Stimulated activated CD8-positive, alpha-beta memory T cell treated with anti-CD3 and anti-CD28 coated beads, Interleukin-15, amount 100 ng/mL, for 24 hours (primary cell): ENCODE data around the gene RAI1.
"Not testable (repeated sequence)": the region's sequence is repeated elsewhere in the genome, so short reads cannot be mapped to it uniquely, and the experiment has no call there.

Source experiments
- DNase-seq: peaks from one replicate; pipeline ENCODE4 v3.0.0-alpha.2; 2020; ENCODE audit warnings: low read depth

Gene RAI1, protein sequence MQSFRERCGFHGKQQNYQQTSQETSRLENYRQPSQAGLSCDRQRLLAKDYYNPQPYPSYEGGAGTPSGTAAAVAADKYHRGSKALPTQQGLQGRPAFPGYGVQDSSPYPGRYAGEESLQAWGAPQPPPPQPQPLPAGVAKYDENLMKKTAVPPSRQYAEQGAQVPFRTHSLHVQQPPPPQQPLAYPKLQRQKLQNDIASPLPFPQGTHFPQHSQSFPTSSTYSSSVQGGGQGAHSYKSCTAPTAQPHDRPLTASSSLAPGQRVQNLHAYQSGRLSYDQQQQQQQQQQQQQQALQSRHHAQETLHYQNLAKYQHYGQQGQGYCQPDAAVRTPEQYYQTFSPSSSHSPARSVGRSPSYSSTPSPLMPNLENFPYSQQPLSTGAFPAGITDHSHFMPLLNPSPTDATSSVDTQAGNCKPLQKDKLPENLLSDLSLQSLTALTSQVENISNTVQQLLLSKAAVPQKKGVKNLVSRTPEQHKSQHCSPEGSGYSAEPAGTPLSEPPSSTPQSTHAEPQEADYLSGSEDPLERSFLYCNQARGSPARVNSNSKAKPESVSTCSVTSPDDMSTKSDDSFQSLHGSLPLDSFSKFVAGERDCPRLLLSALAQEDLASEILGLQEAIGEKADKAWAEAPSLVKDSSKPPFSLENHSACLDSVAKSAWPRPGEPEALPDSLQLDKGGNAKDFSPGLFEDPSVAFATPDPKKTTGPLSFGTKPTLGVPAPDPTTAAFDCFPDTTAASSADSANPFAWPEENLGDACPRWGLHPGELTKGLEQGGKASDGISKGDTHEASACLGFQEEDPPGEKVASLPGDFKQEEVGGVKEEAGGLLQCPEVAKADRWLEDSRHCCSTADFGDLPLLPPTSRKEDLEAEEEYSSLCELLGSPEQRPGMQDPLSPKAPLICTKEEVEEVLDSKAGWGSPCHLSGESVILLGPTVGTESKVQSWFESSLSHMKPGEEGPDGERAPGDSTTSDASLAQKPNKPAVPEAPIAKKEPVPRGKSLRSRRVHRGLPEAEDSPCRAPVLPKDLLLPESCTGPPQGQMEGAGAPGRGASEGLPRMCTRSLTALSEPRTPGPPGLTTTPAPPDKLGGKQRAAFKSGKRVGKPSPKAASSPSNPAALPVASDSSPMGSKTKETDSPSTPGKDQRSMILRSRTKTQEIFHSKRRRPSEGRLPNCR (N-terminal part only)

DNA sequence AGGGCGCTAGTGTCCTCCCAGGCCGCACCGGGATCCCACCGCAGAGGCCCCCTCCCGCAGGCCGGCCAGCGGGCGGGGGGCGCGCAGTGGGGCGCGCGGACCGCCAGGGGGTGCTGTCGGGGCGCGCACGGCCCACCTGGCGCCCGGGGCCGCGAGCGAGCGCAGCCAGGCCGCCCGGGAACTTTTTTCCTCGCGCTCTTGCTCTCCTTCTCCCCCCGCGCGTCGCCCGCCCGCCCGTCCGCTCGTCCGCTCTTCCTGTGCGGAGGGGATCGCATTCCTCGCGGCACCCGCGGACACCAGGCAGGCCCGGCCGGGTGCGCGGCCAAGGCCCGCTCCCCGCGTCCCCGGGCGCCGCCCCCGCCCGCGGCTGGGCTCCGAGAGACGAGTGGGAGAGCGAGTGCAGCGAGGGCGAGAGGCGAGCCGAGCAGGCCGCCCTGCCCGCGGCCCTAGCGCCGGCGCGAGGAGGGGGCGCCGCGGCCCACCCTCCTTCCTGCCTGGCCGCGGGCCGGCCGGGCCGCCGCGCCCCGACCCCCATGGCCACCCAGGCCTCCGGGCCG is at the start of gene RAI1:
Gene RAI1, plus strand, starts transcription at position 272 of the 557 bp plus-strand sequence. CDS start 111,491 bp downstream, outside the sequence.
- DNase-seq, result peak; percentile 55

DNA sequence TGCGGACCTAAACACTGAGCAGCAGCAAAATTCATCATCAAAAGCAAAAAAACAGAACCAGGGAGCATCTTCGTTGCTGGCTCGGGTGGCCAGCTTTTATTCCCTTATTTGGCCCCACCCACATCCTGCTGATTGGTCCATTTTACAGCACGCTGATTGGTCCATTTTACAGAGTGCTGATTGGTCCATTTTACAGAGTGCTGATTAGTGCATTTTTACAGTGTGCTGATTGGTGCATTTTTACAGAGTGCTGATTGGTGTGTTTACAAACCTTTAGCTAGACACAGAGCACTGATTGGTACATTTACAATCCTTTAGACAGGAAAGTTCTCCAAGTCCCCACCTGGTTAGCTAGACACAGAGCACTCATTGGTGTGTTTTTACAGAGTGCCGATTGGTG is 48.6 kb upstream of the RAI1 start:
- not testable (repeated sequence) for DNase-seq

DNA sequence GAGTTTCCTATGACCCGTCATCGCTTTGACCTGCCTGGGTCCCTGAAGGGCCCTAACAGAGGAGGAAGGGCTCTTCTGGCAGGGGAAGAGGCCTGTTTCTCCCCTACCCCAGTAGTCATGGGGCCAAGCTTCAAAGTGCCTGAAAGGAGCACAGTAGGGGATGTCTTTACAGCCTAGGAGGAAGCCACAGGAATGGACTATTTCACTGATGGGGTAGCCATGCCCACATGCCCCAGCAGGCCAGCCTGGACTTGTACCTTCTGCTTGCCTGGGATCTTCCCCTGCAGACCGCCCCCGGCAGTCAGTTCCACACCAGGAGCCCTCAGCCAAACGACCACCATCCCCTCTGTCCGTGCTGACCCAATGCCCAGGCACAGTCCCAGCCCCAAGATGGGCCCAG is 47.9 kb upstream of the RAI1 start:
- no peak for DNase-seq

DNA sequence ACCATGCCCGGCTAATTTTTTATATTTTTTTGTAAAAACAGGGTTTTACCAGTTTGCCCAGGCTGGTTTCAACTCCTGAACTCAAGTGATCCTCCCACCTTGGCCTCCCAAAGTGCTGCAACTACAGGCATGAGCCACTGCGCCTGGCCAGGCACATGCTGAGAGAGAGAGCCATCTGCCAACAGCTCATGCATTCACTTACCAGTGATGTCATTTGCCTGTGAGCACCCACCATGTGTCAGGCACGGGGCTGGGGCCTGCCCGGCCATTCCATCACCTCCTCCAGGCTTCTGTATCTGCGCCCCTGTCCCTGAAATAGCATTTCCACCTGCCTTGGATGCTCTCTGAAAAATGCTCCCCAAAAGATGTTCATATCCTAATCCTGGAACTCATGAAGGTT is 46.1 kb upstream of the RAI1 start:
- DNase-seq, result no peak

DNA sequence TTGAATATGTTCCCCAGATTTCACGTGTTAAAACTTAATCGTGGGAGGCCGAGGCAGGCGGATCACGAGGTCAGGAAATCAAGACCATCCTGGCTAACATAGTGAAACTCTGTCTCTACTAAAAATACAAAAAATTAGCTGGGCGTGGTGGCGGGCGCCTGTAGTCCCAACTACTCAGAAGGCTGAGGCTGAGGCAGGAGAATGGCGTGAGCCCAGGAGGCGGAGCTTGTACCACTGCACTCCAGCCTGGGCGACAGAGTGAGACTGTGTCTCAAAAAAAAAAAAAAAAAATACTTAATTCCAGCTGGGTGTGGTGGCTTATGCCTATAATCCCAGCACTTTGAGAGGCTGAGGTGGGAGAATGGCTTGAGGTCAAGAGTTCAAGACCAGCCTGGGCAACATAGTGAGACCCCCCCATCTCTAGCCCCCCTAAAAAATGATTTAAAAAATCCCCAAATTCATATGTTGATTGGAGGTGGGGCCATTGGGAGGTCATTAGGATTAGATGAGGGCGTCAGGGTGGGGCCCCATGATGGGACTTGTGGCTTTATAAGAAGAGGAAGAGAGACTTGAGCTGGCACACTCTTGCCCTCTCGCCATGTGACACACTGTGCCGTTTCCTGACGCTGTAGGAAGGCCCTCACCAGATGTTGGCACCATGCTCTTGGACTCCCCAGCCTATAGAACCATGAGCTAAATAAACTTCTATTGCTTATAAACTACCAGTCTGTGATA is 45.6 kb upstream of the RAI1 start:
- DNase-seq, result not testable (repeated sequence)

DNA sequence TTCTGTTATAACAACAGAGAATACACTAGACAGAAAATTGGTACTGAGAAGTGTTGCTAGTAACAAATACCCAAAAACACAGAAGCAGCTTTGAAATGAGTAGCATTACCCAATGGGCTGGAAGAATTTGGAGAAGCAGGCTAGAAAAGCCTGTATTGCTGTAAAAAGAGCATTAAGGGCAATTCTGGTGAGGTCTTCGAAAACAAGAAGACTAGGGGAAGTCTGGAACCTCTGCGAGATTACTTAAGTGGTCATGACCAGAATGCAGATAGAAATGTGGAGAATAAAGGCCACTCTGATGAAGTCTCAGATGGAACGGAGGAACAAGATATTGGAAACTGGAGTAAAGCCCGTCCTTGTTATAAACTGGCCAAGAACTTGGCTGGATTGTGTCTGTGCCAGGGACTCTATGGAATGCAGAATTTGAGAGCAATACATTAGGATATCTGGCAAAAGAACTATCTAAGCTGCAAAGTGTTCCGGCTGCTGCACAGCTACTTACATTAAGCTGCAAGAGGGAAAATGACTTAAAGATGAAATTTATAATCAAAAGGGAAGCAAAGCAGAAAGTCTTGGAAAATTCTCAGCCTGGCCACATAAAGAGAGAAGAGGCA is 44.9 kb upstream of the RAI1 start:
- DNase-seq, result no peak

DNA sequence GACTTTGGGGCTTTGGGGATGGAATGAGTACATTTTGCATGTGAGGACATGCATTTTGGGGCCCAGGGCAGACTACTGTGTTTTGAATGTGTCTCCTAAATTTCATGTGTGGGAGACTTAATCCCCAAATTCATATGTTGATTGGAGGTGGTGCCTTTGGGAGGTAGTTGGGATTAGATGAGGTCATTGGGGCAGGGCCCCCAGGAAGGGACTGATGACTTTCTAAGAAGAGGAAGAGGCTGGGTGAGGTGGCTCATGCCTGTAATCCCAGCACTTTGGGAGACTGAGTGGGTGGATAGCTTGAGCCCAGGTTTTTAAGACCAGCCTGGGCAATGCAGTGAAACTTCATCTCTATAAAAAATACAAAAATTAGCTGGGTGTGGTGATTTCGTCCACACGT is 42.8 kb upstream of the RAI1 start:
- DNase-seq, result no peak

DNA sequence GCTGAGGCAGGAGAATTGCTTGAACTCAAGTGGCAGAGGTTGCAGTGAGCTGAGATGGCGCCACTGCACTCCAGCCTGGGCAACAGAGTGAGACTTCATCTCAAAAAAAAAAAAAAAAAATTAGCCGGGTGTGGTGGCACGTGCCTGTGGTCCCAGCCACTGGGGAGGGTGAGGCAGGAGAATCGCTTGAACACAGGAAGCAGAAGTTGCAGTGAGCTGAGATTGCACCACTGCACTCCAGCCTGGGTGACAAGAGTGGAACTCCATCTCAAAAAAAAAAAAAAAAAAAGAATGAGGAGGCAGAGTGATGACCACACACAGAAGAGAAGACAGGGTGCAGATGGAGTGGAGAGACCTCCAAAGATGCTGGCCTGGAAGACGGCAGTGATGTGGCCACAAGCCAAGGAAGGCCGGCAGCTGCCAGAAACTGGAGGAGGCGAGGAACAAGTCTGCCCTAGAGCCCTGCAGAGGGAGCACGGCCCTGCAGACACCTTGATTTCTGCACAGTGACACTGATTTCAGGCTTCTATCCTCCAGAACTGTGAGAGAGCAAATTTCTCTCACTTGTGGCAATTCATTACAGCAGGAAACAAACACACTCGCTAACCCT is 41.5 kb upstream of the RAI1 start:
- DNase-seq, result not testable (repeated sequence)

DNA sequence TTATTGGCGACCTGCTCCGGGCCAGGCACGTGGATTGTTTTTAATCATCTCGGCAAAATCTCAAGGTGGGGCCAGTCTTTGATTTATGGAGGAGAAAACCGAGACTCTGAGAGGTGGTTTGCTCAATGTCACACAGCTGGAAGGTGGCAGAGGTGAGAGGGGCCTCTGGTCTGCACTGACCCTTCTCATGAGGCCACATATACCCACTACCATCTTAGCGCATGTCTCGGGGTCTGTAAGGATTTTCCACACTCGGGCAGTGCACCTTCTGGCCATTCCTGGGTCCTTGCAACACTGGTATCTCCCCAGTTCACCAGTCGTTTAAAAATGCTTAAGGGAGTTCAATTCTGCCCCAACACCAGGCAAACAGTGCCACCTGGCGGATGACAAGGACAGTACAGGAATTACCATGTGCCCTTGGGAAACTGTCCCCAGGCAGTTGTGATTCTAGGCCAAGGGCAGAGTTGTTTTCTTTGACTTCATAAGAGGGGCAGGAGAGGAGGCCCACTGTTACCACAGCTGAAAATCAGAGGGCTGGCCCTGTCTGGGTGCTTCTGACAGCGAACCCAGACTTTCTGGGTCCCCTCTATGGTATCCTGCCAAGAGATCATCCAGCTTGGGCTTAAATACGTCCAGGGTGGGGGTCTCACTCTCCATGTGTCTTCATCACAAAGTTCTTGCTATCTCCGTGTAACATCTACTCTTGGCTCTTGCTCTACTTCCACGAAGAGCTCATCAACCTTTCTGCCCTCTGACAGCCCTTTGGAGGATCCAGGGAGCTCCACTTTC is 39.4 kb upstream of the RAI1 start:
- DNase-seq, result peak; percentile 69

DNA sequence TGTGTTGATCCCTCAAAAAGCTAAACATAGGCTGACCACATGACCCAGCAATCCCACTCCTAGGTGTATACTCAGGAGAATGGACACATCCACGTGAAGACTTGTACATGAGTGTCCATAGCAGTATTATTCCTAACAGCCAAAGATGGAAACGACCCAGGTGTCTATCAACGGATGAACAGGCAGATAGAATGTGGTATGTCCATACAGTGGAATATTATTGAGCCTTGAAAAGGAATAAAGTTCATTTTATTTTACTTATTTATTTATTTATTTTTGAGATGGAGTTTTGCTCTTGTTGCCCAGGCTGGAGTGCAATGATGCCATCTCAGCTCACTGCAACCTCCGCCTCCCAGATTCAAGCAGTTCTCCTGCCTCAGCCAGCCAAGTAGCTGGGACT is 36.1 kb upstream of the RAI1 start:
- DNase-seq, result not testable (repeated sequence)

DNA sequence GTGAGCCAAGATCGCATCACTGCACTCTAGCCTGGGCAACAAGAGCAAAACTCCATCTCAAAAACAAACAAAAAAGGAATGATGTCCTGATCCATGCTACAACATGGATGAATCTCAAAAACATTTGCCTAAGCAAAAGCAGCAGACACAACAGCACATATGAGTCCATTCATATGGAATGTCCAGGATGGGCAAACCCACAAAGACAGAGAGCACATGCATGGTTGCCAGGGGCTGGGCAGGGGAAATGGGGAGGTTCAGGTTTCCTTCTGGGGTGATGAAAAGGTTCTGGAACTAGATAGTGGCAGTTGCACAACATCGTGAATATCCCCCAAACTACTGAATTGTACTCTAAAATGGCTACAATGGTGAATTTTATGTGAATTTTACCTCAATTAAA is 35.3 kb upstream of the RAI1 start:
- no peak for DNase-seq

DNA sequence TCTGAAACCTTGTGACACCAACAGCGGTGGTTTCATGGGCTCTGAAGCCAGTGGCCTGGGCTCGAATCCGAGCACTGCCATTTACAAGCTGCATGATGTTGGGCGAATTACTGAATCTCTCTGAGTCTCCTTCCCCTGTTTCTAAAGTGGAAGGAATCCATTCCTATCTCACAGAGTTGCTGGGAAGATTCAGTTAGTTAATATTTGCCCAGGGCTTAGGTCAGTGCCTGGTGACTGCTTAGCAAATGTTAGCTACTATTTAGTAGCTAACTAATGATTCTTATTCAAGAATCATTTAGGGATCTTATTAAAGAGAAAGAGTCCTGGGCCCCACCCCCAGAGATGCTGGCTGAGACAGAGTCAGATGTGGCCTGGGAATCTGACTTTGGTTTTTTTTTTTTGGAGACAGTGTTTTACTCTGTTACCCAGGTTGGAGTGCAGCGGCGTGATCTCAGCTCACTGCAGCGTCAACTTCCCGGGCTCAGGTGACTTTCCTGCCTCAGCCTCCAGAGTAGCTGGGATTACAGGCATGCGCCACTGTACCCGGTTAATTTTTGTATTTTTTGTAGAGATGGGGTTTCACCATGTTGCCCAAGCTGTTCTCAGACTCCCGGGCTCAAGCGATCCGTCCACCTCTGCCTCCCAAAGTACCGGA is 33.6 kb upstream of the RAI1 start:
- no peak for DNase-seq

DNA sequence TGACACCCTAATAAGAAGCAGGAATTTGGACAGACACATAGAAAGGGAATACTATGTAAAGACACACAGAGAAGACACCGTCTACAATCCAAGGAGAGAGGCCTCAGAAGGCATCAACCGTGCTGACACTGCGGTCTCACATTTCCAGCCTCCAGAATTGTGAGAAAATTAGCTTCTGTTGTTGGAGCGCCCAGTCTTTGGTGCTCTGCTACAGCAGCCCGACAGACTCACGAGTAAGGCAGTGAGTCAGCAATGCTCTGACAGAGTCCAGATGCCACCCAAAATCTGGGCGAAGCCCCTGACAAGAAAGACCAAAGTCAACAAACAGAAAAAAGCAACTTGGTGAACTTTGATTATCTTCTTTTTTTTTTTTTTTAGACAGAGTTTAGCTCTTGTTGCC is 32.5 kb upstream of the RAI1 start:
- DNase-seq, result no peak

DNA sequence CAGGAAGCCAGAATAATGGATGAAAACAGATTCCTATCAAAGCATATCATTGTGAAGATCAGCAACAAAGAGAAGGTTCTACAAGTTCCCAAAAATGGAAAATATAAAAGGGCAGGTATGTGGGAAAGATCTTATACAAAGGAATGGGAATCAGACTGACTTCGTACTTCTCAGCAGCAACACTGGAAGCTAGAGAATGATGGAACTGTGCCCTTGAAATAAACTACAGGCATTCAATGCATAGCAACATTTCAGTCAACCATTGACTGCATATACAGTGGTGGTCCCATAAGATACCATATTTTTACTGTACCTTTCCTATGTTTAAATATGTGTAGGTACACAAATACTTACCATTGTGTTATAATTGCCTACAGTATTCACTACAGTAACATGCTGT is 30.3 kb upstream of the RAI1 start:
- DNase-seq, result no peak

DNA sequence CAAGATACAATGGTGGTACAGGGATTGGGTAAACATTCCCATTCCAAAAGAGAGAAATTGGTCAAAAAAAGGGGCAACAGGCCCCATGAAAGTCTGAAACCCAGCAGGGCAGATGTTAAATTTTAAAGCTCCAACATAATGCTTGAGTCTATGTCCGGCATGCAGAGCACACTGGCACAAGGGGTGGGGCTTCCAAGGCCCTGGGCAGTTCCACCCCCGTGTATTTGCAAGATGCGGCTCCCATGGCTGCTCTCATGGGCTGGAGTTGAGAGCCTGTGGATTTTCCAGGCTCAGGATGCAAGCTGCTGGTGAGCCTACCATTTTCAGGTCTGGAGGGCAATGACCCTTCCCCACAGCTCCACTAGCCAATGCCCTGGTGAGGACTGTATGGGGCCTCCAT is 27.9 kb upstream of the RAI1 start:
- DNase-seq, result no peak

DNA sequence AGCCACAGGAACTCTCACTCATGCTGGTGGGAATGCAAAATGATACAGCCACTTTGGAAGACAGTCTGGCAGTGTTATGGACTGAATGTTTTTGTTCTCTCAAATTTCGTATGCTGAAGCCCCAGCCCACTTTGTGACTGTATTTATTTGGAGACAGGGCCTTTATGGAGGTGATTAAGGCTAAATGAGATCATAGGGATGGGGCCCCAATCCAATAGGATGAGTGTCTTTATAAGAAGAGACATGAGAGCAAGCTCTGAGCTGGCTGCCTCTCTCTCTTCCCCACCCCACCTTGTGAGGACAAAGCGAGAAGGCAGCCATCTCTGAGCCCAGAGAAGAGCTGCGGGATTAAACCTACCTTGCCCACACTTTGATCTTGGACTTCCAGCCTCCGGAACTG is 21.9 kb upstream of the RAI1 start:
- DNase-seq, result no peak

DNA sequence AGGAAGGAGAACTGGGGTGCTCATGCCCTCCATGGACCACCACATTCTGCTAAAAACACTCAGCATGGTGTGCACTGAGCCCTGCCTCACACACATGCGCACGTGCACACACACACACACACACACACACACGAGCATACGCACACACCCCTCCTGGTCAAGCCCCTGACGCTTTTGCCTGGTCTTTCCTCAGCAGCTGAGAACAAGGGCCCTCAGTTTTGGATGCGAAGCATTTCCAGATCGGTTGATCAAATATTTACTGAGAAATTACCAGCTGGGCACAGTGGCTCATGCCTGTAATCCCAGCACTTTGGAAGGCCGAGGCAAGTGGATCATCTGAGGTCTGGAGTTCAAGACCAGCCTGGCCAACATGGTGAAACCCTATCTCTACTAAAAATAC is 20.1 kb upstream of the RAI1 start:
- no peak for DNase-seq

DNA sequence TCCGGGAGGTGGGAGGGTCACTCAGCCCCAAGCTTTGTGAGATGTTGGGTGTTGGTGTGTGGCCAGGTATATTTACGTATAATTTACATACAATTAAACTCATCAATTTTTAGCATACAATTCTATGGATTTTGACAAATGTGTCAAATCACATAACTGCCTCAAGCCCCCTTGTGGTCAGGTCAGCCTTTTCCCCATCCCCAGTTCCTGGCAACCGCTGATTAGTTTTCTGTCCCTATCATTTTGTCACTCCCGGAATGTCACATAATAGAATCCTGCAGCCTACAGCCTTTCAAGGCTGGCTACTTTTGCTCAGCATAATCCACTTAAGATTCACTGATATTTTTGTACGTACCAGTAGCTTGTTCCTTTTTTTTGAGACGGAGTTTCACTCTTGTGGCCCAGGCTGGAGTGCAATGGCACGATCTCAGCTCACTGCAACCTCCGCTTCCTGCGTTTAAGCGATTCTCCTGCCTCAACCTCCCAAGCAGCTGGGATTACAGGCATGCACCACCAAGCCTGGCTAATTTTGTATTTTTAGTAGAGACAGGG is 19.3 kb upstream of the RAI1 start:
- DNase-seq, result no peak
